ENCODE measurements around the gene PRG2.

The PRG2 gene

DNA sequence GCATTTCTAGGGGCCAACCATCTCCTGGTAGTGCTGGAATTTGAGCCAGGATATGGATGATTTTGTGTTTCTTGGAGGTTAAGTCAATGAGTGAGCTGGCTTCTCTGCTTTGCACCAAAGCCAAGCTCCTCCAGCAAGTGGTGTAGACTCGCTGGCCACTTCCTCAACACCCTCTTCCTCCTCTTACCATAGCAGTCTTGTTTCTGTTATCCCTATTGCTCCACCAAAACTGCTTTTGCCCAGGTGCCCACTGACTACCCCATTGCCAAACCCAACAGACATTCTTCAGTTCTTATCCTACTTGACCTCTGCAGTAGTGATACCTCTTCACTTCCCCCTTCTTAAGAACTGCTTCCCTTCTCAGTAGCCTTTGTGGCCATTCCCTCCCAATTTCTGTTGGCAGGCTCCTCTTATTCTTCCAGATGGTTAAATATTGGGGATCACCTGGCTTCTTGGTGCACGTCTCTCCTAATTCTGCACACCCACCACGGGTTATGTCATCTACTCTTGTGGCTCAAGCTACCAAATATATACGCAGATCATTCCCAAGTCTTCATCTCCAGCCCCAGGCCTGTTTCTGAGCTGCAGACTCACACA is 7.0 kb upstream of the PRG2 start:
- in situ Hi-C loops (cut with MboI; ENCODE audit: low sequenced_read_pairs) = no loop called here

GRCh38 chr11:57396744-57397143 is 6.3 kb upstream of the PRG2 start:
- in situ Hi-C loops (cut with MboI; ENCODE audit: low sequenced_read_pairs) = no loop called here

DNA sequence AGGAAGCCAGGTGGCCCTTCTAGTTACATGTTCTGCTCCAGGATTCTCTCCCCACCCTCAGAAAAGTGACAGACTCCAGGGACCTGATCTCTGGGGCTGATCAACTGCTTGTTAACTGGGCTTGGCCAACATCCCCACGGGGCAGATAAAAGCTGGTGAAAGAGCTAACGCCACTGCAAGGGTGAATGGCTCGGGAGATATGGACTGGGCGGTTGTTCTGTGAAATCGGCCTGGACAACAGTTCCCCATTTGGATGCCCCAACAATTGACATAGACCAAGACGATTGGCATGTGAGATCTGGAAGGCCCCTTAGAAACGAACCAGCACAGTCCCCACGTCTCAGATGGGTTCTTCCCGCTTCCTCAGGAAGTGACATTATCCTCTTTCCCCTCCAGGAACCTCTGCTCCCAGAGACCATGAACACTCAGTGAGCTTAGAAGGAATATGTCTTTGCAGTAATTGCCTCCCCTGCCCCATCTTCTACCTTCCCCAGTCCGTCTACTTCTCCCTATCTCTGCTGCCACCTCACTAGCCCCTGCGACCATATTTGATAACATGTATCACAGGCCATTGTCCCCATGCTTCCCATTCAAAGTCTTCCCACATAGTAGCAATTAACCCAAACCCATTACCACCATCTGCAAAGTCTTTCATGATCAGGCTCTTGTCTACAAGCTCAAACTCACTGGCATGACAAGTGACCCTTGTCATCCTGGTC is 5.6 kb upstream of the PRG2 start:
- in situ Hi-C loops (cut with MboI; ENCODE audit: low sequenced_read_pairs) = no loop called here

GRCh38 chr11:57394203-57394965 is 3.9 kb upstream of the PRG2 start:
- in situ Hi-C loops (cut with MboI; ENCODE audit: low sequenced_read_pairs) = no loop called here

DNA sequence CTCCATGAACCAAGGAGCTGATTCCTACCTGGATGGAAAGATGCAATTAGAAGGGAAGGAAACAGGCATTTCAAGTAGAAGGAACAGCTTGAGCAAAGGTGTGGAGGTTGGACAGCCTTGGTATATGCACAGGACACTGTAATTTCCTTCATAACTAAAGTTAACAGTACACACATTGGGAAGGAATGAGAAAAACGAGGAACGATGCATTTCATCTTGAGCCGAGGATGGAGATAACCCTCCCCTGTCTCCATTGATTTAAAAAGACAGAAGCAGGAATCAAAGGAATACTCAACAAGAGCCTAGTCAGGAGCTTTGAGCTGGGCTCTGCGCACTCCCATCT is 2.3 kb upstream of the PRG2 start:
- in situ Hi-C loops (cut with MboI; ENCODE audit: low sequenced_read_pairs) = no loop called here

GRCh38 chr11:57392066-57392762 is 1.8 kb upstream of the PRG2 start:
- in situ Hi-C loops (cut with MboI; ENCODE audit: low sequenced_read_pairs) = no loop called here

DNA sequence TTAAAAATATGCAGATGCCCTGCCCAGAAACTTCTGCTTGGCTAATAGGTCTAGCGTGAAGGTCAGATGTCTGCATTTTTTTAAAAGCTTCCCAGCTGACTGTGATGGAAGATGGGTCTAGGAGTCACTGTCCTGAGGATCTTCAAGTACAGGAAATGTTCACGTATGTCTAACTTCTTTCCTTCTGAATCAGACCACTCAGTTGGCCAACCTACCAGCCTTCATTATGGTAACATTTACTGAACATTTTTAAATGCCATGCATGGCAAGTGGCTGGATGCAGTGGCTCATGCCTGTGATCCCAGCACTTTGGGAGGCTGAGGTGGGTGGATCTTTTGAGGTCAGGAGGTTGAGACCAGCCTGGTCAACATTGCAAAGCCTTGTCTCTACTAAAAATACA is 1.1 kb upstream of the PRG2 start:
- in situ Hi-C loops (cut with MboI; ENCODE audit: low sequenced_read_pairs) = no loop called here

DNA sequence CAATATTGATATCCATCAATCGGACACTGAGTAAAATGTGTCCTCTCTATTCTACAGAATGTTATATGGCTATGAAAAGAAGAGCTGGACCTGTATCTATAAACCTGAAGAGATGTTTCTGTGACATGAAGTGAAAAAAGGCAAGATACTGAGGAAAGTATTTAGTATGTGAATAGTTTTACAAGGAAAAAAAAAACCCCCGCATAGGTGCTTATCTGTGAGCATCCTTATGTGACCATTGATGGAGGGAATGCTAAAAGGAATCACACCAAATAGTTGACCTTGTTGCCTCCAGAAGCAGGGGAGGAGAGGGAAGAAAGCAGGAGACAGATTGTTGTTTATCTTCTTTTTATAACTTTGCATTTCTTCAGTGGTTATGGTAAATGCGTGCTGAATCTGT is 661 bp upstream of the PRG2 start:
- in situ Hi-C loops (cut with MboI; ENCODE audit: low sequenced_read_pairs) = no loop called here

GRCh38 chr11:57387289-57388030 is 3.0 kb downstream of the PRG2 start:
- in situ Hi-C loops (cut with MboI; ENCODE audit: low sequenced_read_pairs) = no loop called here

DNA sequence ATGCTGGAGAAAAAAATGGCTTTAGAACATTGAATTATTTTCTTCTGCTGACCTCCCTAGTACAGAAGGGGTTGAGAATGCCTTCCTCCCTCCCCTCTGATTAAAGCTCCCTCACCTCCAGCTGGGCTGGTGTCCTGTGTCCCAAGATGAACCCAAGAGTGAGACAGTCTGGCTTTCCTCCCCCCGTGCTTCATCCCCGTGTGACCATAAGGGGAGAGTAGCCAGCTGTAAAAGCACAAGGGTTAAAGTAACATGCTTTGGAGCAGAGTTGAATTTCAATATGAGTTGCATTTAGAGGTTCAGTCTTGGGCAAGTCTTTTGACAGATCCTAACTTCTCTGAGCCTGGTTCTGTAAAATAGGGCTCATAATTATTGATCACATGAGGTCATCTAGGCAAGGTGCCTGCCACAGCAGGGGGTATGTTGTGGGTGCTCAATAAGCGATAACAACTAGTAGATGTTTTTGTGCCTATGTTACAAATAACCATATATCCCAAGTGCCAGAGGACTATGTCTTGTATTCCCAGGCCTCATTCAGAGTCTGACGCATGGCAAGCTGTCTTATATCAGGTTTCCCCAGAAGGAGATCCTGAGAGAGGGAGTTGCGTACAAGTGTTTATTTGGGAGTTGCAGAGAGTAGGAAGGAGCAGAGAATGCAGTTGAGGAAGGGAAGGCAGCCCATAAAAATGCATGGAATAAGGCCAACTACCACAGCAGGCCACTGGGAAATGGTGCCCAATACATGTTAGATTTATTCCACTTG is 4.1 kb downstream of the PRG2 start:
- in situ Hi-C loops (cut with MboI; ENCODE audit: low sequenced_read_pairs) = no loop called here

DNA sequence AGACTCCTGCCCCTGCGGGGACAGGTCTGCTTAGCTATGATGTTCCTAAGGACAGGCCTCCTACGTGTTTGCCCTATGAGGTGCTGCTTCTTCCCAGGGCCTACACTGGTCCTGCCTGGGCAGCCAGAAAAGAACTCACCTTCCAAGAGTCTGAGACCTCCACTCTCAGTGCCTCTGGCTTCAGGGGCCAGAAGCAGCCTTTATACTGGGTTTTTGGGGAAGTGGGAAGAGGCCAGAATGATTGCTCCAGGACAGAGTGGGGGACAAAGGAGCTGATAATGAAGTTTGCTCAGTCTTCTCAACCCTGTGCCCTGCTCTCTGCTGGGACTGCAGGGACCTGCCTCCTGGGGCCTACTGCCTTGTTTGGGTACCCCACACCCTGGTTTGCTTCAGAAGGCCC is 9.5 kb downstream of the PRG2 start, which contains the start of gene PRG3:
TSS of gene PRG3 (minus strand) at position 176 of the 400 bp plus-strand sequence. CDS start 442 bp downstream, outside the sequence.
- in situ Hi-C loops (cut with MboI; ENCODE audit: low sequenced_read_pairs) = no loop called here

DNA sequence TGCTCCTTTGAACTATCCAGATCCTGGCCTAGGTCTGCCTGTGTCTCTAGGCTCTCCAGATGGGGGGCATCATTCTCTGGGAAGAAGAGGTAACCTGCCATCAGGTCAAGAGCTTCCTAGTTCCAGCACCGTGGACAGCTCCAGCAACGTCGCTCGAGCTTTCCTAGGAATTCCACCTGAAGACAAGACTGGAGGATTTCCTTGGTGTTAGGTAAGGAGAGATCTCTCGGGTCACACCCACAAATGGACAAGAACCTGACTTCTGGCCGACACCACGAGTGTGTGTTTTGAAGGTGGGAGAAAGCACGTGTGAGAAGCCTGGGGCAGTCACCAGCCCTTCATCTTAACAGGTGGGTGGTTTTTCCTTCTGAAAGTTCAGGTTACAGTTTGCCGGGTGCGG is 10.7 kb downstream of the PRG2 start:
- in situ Hi-C loops (cut with MboI; ENCODE audit: low sequenced_read_pairs) = no loop called here

GRCh38 chr11:57378186-57378585 is 12.3 kb downstream of the PRG2 start:
- in situ Hi-C loops (cut with MboI; ENCODE audit: low sequenced_read_pairs) = no loop called here

GRCh38 chr11:57377107-57377506 is 13.3 kb downstream of the PRG2 start:
- in situ Hi-C loops (cut with MboI; ENCODE audit: low sequenced_read_pairs) = no loop called here

GRCh38 chr11:57376095-57377090 is 14.1 kb downstream of the PRG2 start:
- in situ Hi-C loops (cut with MboI; ENCODE audit: low sequenced_read_pairs) = no loop called here

DNA sequence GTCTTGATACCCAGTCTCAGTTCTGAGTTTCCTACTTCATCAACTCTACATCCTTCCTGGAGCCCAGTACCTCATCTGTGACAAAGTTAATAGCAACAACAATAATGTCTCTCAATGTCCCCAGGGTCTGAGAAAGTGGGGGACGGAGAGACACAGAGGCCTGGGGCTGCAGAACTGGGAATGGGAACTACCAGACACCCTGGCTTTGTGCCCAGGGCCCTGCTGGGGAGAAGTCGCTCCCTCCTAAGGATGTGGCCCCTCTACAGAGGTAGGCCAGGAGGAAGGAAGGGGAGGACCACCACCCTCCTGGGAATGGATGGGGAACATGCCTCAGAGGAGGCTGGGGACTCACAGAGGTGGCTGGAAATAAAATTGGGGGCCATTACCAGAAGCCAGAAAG is 15.0 kb downstream of the PRG2 start:
- in situ Hi-C loops (cut with MboI; ENCODE audit: low sequenced_read_pairs) = no loop called here

- in situ Hi-C loops (cut with MboI; ENCODE audit: low sequenced_read_pairs) = no loop called here
Measured at GRCh38 chr11:57374966-57375365, 15.5 kb downstream of the PRG2 start.

DNA sequence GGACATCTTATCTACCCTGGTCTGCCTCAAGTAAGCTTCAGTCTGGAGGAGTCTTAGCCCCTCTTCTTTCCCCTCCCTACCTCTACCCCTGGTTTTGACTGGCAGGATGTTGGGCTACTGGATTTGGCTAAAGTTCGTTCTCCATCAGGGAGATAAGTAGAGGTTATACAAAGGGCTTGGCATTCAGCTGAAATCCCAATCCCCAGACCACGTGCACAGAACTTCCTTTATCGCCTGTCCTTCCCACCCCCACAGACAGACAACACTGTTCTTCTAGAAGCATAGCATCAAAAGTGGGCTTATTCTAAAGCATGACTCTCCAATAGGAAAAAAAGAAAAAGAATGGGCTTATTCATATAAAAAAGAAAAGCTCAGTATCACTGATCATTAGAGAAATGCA is 17.3 kb downstream of the PRG2 start:
- in situ Hi-C loops (cut with MboI; ENCODE audit: low sequenced_read_pairs) = no loop called here

DNA sequence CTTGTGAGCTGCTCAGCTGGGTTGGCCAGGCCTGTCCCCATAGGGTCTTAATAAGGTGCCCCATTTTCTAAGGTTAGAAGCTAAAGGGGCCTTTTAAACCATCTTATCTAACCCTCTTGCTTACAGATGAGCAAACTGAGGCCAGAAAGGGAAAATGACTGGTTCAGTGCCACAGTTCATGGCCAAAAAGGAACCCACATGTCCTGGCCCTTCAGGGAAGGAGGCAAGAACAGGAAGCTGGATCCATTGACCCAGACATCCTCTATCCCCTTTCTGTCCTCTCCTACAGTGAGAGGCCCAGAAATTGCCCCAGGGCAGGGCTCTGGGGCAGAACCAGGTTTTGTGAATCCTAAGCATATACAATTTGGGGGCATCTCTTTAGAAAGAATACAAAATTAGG is 19.5 kb downstream of the PRG2 start:
- in situ Hi-C loops (cut with MboI; ENCODE audit: low sequenced_read_pairs) = no loop called here
